ENCODE data around the gene SLC6A16.

GRCh38 chr19:49301866-49302252 is 23.1 kb downstream of the SLC6A16 start:
- TF ChIP-seq CTCF (conservative IDR thresholded peaks at IDR 0.05; ENCODE audit: low read depth in 2 of 2) (no peak), CREB1 (CRISPR knock-in tag; IDR thresholded peaks at IDR 0.05; ENCODE audit: low read depth) (no peak), EZH2 (IDR thresholded peaks at IDR 0.05; ENCODE audit: low read depth, unreplicated experiment) (no peak), EZH2phosphoT487 (IDR thresholded peaks at IDR 0.05; ENCODE audit: unreplicated experiment) (no peak), JUNB (IDR thresholded peaks at IDR 0.05; ENCODE audit: unreplicated experiment) (no peak)
